Mucosa of descending colon (tissue), 3 donors: ENCODE results near the gene HCN2. TPM values are rescaled to one million over a fixed set of nuclear protein-coding genes. Genes with fewer than 3 reads are reported as not detected.

Experiments
- ATAC-seq: fragments of 200-7000 bp; cut with Tn5 transposase; one replicate; pipeline ENCODE4 v1.9.1; 2020; ENCODE audit warnings: mild to moderate bottlenecking, moderate library complexity
- DNase-seq, 3 donors: peaks; one replicate each; pipeline ENCODE4 v3.0.0-alpha.2; 2020
- H3K36me3 ChIP-seq: fragments of 200-600 bp; one replicate; pipeline ENCODE4 v1.8.0; 2021; ENCODE audit warnings: low read depth, mild to moderate bottlenecking
- H3K4me1 ChIP-seq: fragments of 200-600 bp; one replicate; pipeline ENCODE4 v1.8.0; 2021; ENCODE audit warnings: low read depth, mild to moderate bottlenecking
- H3K4me3 ChIP-seq: fragments of 200-600 bp; one replicate; pipeline ENCODE4 v1.8.0; 2021; ENCODE audit warnings: mild to moderate bottlenecking
- H3K9me3 ChIP-seq: fragments of 200-600 bp; one replicate; pipeline ENCODE4 v1.8.0; 2021; ENCODE audit warnings: mild to moderate bottlenecking
- CTCF ChIP-seq: fragments of 200-600 bp; IDR thresholded peaks from one replicate; pipeline ENCODE4 v1.8.0; 2022; ENCODE audit warnings: antibody characterized with exemption, mild to moderate bottlenecking
- intact Hi-C, 2 donors: fragments of 100-400 bp; cut with DNase I in 1 of 2; cut with micrococcal nuclease in 1 of 2; formaldehyde crosslinking; loops; one replicate each; pipeline versions ENCODE4 v1.11.0 to v1.11.1; 2022; cut with DNase I, micrococcal nuclease
- total RNA-seq, 3 donors: library from RNA; stranded (reverse); fragmentation: NEBNext Ultra II Directional in 2 of 3; extraction: Animal tissue kit (Norgen Biotek cat#: 25700) in 2 of 3; gene quantifications; one replicate each; pipeline versions ENCODE4 v1.2.1 to v1.2.4, GENCODE V29; 2021 to 2023
- donor health status: DM: no; HTN: no; CAD: no; lungs with moderate emphysema.
- donor health status: DM: no; HTN: no; CAD: no.
- donor health status: DM: no; HTN: yes; CAD: no.

Gene HCN2
- total RNA-seq, 3 donors from 2014 or later: 0.12 to 0.89 (median 0.17) TPM

- no peaks in the 10 kb centered on the region for H3K9me3 ChIP-seq
- intact Hi-C loops: no loop called here
- H3K4me3 ChIP-seq: no peak overlapping the region
- no peak for TF ChIP-seq CTCF
- ATAC-seq (no peak), DNase-seq (peak in 1 of 3 donors; percentile 39)
- peaks cover 26% of the 10 kb centered on the region for H3K4me1 ChIP-seq
- H3K36me3 ChIP-seq: no peaks in the 10 kb centered on the region
Observed at GRCh38 chr19:555474-555808, 34.2 kb upstream of the HCN2 start.

DNA sequence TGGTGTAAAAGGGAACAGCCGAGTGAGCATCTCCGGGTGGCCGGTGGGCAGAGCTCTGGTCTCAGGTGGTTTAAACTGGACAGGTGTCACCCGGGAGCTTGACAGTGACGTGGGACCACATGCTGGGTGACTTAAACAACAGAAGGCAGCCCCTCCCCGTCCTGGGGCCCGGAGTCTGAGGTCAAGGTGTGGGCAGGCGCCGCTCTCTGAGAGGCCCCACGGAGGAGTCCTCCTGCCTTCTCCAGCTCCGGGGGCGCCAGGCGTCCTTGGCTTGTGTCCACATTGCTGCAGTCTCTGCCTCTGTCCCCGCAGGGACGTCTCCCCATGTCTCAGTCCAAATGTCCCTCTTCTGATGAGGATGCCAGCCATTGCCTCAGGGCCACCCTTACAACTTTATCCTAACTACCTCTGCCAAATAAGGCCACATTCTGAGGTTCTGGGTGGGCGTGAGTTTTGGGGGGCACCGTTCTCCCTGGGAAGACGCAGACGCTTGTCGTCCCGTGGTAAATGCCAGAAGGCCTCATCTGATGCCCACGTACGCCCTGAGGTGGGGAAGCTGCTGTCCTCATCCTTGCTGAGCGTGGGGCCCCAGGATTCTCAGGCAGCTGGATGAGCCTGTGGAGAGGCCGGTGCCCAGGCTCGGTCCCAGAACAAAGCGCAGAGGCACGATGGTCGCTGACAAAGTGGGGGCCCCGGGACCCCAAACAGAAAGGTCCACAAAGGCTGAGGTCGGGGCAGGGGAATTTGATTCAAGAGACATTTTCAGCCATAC is 32.9 kb upstream of the HCN2 start:
- H3K4me1 ChIP-seq: peaks cover 21% of the 10 kb centered on the region
- intact Hi-C loops: no loop called here
- H3K36me3 ChIP-seq: no peaks in the 10 kb centered on the region
- ATAC-seq (no peak), DNase-seq (peak in 2 of 3 donors; percentile 61 to 62)
- no peaks in the 10 kb centered on the region for H3K9me3 ChIP-seq
- no peak for TF ChIP-seq CTCF
- no peak overlapping the region for H3K4me3 ChIP-seq

DNA sequence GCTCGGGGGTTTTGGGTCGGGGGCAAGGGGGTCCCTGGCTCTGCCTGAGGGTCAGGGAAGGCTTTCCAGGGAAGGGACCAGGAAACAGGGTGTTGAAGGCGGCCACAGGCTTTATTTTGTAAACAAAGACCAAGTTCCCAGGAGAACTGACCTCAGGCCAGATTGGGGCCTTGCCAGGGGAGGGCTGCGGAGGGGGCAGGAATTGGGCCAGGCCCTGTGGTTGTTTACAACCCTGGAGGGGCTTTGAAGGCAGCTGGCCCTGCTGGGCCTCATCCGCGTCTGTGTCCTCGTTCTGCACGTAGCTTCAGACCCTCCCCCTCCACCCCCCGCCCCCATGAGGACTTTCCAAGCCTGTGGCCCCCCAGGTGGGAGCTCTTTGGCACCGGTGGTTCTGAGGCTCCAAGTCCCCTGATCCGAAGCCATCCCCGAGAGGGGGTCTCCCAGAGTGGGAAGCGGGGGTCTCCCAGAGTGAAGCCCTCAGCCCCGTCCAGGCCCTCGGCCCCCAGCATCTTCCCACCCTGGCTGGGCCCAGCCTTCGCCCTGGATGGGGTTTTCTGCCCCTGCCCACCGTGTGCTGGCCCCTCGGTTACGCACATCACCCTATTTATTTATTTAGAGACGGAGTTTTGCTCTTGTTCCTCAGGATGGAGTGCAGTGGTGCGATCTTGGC is 30.8 kb upstream of the HCN2 start:
- peak in 2 of 3 donors; percentile 54 to 71 for DNase-seq
- Histone ChIP-seq H3K4me3 (no peak overlapping the region), H3K9me3 (no peaks in the 10 kb centered on the region), H3K4me1 (peaks cover 11% of the 10 kb centered on the region), H3K36me3 (no peaks in the 10 kb centered on the region)
- no peak for TF ChIP-seq CTCF
- intact Hi-C loops: no loop called here
- ATAC-seq: no peak

GRCh38 chr19:560121-560520 is 29.6 kb upstream of the HCN2 start:
- Histone ChIP-seq H3K4me1 (peaks cover 11% of the 10 kb centered on the region), H3K9me3 (no peaks in the 10 kb centered on the region), H3K36me3 (no peaks in the 10 kb centered on the region), H3K4me3 (no peak overlapping the region)
- ATAC-seq: no peak
- DNase-seq: peak in 1 of 3 donors; percentile 22
- intact Hi-C loops: no loop called here
- TF ChIP-seq CTCF: no peak

- intact Hi-C loops: no loop called here
- peaks cover 3% of the 10 kb centered on the region for H3K4me1 ChIP-seq
- no peaks in the 10 kb centered on the region for H3K9me3 ChIP-seq
- DNase-seq (no peak), ATAC-seq (no peak)
- H3K4me3 ChIP-seq: no peak overlapping the region
- no peak for TF ChIP-seq CTCF
- no peaks in the 10 kb centered on the region for H3K36me3 ChIP-seq
Observed at GRCh38 chr19:566403-566802, 23.3 kb upstream of the HCN2 start.
